HepG2 (cell line): ENCODE results near the gene WRAP73. TPM values are rescaled to one million over a fixed set of nuclear protein-coding genes. Genes with fewer than 3 reads are reported as not detected.

ENCODE experiments used
- ATAC-seq: fragments of 200-7000 bp; cut with Tn5 transposase; 3 replicates; pipeline ENCODE4 v1.9.1; 2020; ENCODE audit warnings: mild to moderate bottlenecking, moderate library complexity
- BruUV-seq: library from RNA; stranded (reverse); fragments of 400-500 nt; replicated peaks from 2 replicates; lab custom pipeline; 2021; lab: Mats Ljungman, UMichigan
- CTCF ChIA-PET: fragments of 300-600 bp; formaldehyde crosslinking; extraction: SDS; loops from one replicate; lab custom pipeline; 2021; ENCODE audit warnings: low total read pairs, inconsistent platforms, low intra/inter-chr PET ratio; lab: Yijun Ruan, JAX
- POLR2A ChIA-PET: fragments of 350-600 bp; sonication (Branson Sonifier 250); formaldehyde crosslinking; loops from one replicate; lab custom pipeline; 2020; ENCODE audit warnings: antibody characterized with exemption, inconsistent platforms; lab: Yijun Ruan, JAX
- DNase-seq: peaks from one replicate; pipeline ENCODE4 v3.0.0-alpha.2; 2015; ENCODE audit warnings: low spot score
- FAIRE-seq: peaks from 3 replicates; lab custom pipeline; 2011; peaks lifted over from hg19 to GRCh38; lab: Jason Lieb, UNC
- H2AFZ ChIP-seq: one replicate; pipeline ENCODE4 v1.6.1; 2011; ENCODE audit warnings: low read length, inconsistent platforms
- H3K27ac ChIP-seq: fragments of 300-600 bp; 3 replicates; pipeline ENCODE4 v1.8.0; 2011; ENCODE audit warnings: mixed run types, mild to moderate bottlenecking, mixed read lengths, low read length, inconsistent platforms; ENCODE audit not compliant: insufficient read depth; ENCODE audit errors: extremely low read length
- H3K27me3 ChIP-seq, 2 experiments: fragments of 200-600 bp in 1 of 2; 2 replicates in 1 of 2; 3 replicates in 1 of 2; pipeline versions ENCODE4 v1.6.0 to v1.8.0; 2011; ENCODE audit warnings: low read length in 2 of 2, mild to moderate bottlenecking in 2 of 2, moderate library complexity in 2 of 2, inconsistent platforms in 1 of 2; ENCODE audit not compliant: insufficient read depth in 2 of 2, control insufficient read depth in 1 of 2
- H3K36me3 ChIP-seq, 2 experiments: fragments of 200-600 bp in 1 of 2; replicated peaks in 1 of 2; 2 replicates in 1 of 2; 3 replicates in 1 of 2; pipeline versions ENCODE4 v1.5.1 to v1.8.0; 2011; ENCODE audit warnings: low read length in 2 of 2, inconsistent platforms in 1 of 2; ENCODE audit not compliant: insufficient read depth in 2 of 2, control insufficient read depth in 1 of 2
- H3K4me1 ChIP-seq: 2 replicates; pipeline ENCODE4 v1.5.1; 2012; ENCODE audit warnings: low read length, inconsistent platforms; ENCODE audit not compliant: insufficient read depth
- H3K4me2 ChIP-seq: 2 replicates; pipeline ENCODE4 v1.6.0; 2011; ENCODE audit warnings: low read depth, low read length, inconsistent platforms
- H3K4me3 ChIP-seq, 3 experiments: fragments of 200-600 bp in 1 of 3; sonication (generic), shearing (Covaris generic) in 1 of 3; replicated peaks in 1 of 3; 2 replicates each; pipeline ENCODE4 v1.5.1; 2011 to 2016; ENCODE audit warnings: low read length in 3 of 3, inconsistent platforms in 2 of 3, low read depth in 2 of 3, mild to moderate bottlenecking in 2 of 3, control low read depth in 1 of 3, mixed read lengths in 1 of 3; ENCODE audit not compliant: insufficient read depth in 1 of 3
- H3K79me2 ChIP-seq: one replicate; pipeline ENCODE4 v1.6.1; 2011; ENCODE audit warnings: low read length, inconsistent platforms; ENCODE audit not compliant: insufficient read depth
- H3K9ac ChIP-seq: 2 replicates; pipeline ENCODE4 v1.6.0; 2011; ENCODE audit warnings: mild to moderate bottlenecking, low read depth, low read length, inconsistent platforms; ENCODE audit not compliant: insufficient read depth
- H3K9me3 ChIP-seq: 2 replicates; pipeline ENCODE4 v1.5.1; 2012; ENCODE audit warnings: mild to moderate bottlenecking, low read length
- H4K20me1 ChIP-seq: 2 replicates; pipeline ENCODE4 v1.6.0; 2011; ENCODE audit warnings: inconsistent platforms, mild to moderate bottlenecking, low read length, moderate library complexity; ENCODE audit not compliant: insufficient read depth
- MAF1 ChIP-seq: sonication (generic); formaldehyde crosslinking; IDR thresholded peaks from 2 replicates; pipeline ENCODE4 v1.5.0; 2020; ENCODE audit warnings: missing genetic modification reagents, borderline replicate concordance
- MAFG ChIP-seq: sonication (generic); formaldehyde crosslinking; IDR thresholded peaks from 2 replicates; pipeline ENCODE4 v1.5.1; 2020; ENCODE audit warnings: mild to moderate bottlenecking, missing genetic modification reagents
- MEIS1 ChIP-seq: sonication (generic); formaldehyde crosslinking; IDR thresholded peaks from 2 replicates; pipeline ENCODE4 v1.9.0; 2021; ENCODE audit warnings: mild to moderate bottlenecking, missing genetic modification reagents, moderate library complexity, borderline replicate concordance
- PHF5A ChIP-seq: IDR thresholded peaks from one replicate; pipeline ENCODE4 v1.6.1; 2018; ENCODE audit warnings: low read depth, missing genetic modification reagents; ENCODE audit not compliant: unreplicated experiment
- STAG1 ChIP-seq: sonication (generic); formaldehyde crosslinking; IDR thresholded peaks from 2 replicates; pipeline ENCODE4 v1.4.0; 2020; ENCODE audit warnings: missing genetic modification reagents
- ZBTB10 ChIP-seq: sonication (generic); formaldehyde crosslinking; IDR thresholded peaks from 2 replicates; pipeline ENCODE4 v1.4.0; 2020; ENCODE audit warnings: missing genetic modification reagents, borderline replicate concordance
- ZBTB14 ChIP-seq: sonication (generic); formaldehyde crosslinking; IDR thresholded peaks from 2 replicates; pipeline ENCODE4 v1.4.0; 2020; ENCODE audit warnings: missing genetic modification reagents
- ZMAT3 ChIP-seq: sonication (generic); formaldehyde crosslinking; conservative IDR thresholded peaks from 2 replicates; pipeline ENCODE4 v1.7.0; 2021; ENCODE audit warnings: missing genetic modification reagents
- ZNF256 ChIP-seq: sonication (generic); formaldehyde crosslinking; conservative IDR thresholded peaks from 2 replicates; pipeline ENCODE4 v1.4.0; 2020; ENCODE audit warnings: missing genetic modification reagents
- ZNF780A ChIP-seq: sonication (generic); formaldehyde crosslinking; IDR thresholded peaks from 2 replicates; pipeline ENCODE4 v1.8.0; 2022; ENCODE audit warnings: mild to moderate bottlenecking, missing genetic modification reagents, moderate library complexity
- WGBS: methylation state at CpG from one replicate; pipeline ENCODE4 v1.1.6; 2017; ENCODE audit warnings: low lambda C conversion rate; 5-methylcytosine and 5-hydroxymethylcytosine counted together
- in situ Hi-C: cut with HindIII; loops from 2 replicates; pipeline ENCODE4 v1.10.0; 2017; ENCODE audit warnings: low pct_unique_long_range_greater_than_20kb; ENCODE audit not compliant: extremely low pct_ligation_motif_present
- intact Hi-C: fragments of 100-400 bp; cut with micrococcal nuclease; formaldehyde crosslinking; loops from one replicate; pipeline ENCODE4 v1.10.0; 2022; ENCODE audit not compliant: unreplicated experiment
- polyA plus RNA-seq, 8 experiments: library from polyadenylated mRNA; depleted of rRNA in 3 of 8; stranded (reverse) in 7 of 8; unstranded in 1 of 8; fragments of >200 nt; fragmentation: Illumina TruSeq in 4 of 8; extraction: Trizol in 4 of 8; gene quantifications; 2 replicates each; pipeline versions ENCODE4 v1.2.1 to v1.2.3, GENCODE V29; 2011 to 2016; ENCODE audit warnings: low read depth in 4 of 8, missing spikeins in 1 of 8, mixed read lengths in 1 of 8; ENCODE audit not compliant: insufficient read depth in 1 of 8
- total RNA-seq, 5 experiments: library from RNA; depleted of rRNA; stranded (reverse); fragments of >200 nt; fragmentation: Illumina TruSeq; extraction: Trizol; gene quantifications; 2 replicates each; pipeline ENCODE4 v1.2.3, GENCODE V29; 2016; ENCODE audit warnings: low read depth in 1 of 5

WRAP73 gene
- total and polyA plus RNA-seq, 2 of the 13 experiments (the other 11 are each of a cell fraction or from before 2014, with no cell fraction given), result 18.1 to 40.4 TPM

- no peak for TF ChIP-seq ZBTB10 (CRISPR knock-in tag)
- no peak for TF ChIP-seq ZMAT3 (CRISPR knock-in tag)
- no peak for TF ChIP-seq ZNF256 (CRISPR knock-in tag)
- TF ChIP-seq MAF1 (CRISPR knock-in tag), result no peak
- TF ChIP-seq ZBTB14, result no peak
- no peak for TF ChIP-seq STAG1 (CRISPR knock-in tag)
Observed at GRCh38 chr1:3672231-3672970, 22.5 kb upstream of the WRAP73 start (continued).

GRCh38 chr1:3671371-3672180 lies 21.7 kb upstream of the WRAP73 start:
- no peak for ATAC-seq
- CTCF ChIA-PET, result no interaction called here
- intact Hi-C loops, result no loop called here
- Histone ChIP-seq H3K4me2 (no peak overlapping the region), H3K4me3 (no peak overlapping the region), H2AFZ (no peak overlapping the region), H4K20me1 (peaks cover 3% of the 10 kb centered on the region; the same call in 1 of the 2 replicates), H3K36me3 (no peaks in the 10 kb centered on the region), H3K27me3 (no peaks in the 10 kb centered on the region; a peak in 1 of 5 replicates), H3K4me1 (peaks cover 27% of the 10 kb centered on the region), H3K9ac (no peak overlapping the region), H3K27ac (no peak overlapping the region), H3K9me3 (no peaks in the 10 kb centered on the region), H3K79me2 (no peaks in the 10 kb centered on the region)
- TF ChIP-seq PHF5A (no peak), ZNF780A (CRISPR knock-in tag) (no peak), MAFG (CRISPR knock-in tag) (no peak), MEIS1 (no peak)
- in situ Hi-C loops, result no loop called here
- BruUV-seq, result no TSS peak
- no peak for DNase-seq
- 66% methylated on average over 16 of the region's 29 CpGs for WGBS
- no peak for FAIRE-seq
- POLR2A ChIA-PET, result no interaction called here
